Upper lobe of left lung (tissue), 4 donors: ENCODE data around the gene ARPC2.

ENCODE experiments used
- CTCF ChIP-seq, 6 experiments: fragments of 450-650 bp in 4 of 6; fragments of 200-600 bp in 2 of 6; sonication (generic) in 2 of 6; IDR thresholded peaks; one replicate each; pipeline ENCODE4 v1.5.1; 2016 to 2019; ENCODE audit warnings: antibody characterized with exemption in 6 of 6
- EP300 ChIP-seq, 4 donors: sonication (generic); formaldehyde crosslinking; IDR thresholded peaks; one replicate each; pipeline ENCODE4 v1.5.1; 2017; ENCODE audit warnings: antibody characterized with exemption in 4 of 4, control low read depth in 2 of 4
- POLR2A ChIP-seq, 4 donors: fragments of 450-650 bp; IDR thresholded peaks; one replicate each; pipeline ENCODE4 v1.5.1; 2016 to 2017; ENCODE audit warnings: antibody characterized with exemption in 4 of 4, mild to moderate bottlenecking in 2 of 4
- POLR2AphosphoS5 ChIP-seq, 2 donors: sonication (generic); formaldehyde crosslinking; IDR thresholded peaks; one replicate each; pipeline ENCODE4 v1.5.1; 2017; ENCODE audit warnings: antibody characterized with exemption in 2 of 2

- TF ChIP-seq CTCF (IDR thresholded peaks at IDR 0.05) (no peak), POLR2A (IDR thresholded peaks at IDR 0.05) (no peak), EP300 (IDR thresholded peaks at IDR 0.05) (no peak), POLR2AphosphoS5 (IDR thresholded peaks at IDR 0.05) (no peak)
These were observed 53.9 kb downstream of the ARPC2 start for GRCh38 chr2:218270721-218271486.
